Measurements from ENCODE around the gene FCF1.

- TF ChIP-seq USF2 (IDR thresholded peaks at IDR 0.05; ENCODE audit: borderline replicate concordance, low read depth, low read length) (no peak), ZBTB33 (IDR thresholded peaks at IDR 0.05; ENCODE audit: borderline replicate concordance, low read depth) (no peak), RAD21 (IDR thresholded peaks at IDR 0.05; ENCODE audit: low read length) (no peak)
Measured at GRCh38 chr14:74673768-74674167, 39.2 kb upstream of the FCF1 start.

Data from SK-N-SH (cell line).